ENCODE data around the gene ACBD3.

DNA sequence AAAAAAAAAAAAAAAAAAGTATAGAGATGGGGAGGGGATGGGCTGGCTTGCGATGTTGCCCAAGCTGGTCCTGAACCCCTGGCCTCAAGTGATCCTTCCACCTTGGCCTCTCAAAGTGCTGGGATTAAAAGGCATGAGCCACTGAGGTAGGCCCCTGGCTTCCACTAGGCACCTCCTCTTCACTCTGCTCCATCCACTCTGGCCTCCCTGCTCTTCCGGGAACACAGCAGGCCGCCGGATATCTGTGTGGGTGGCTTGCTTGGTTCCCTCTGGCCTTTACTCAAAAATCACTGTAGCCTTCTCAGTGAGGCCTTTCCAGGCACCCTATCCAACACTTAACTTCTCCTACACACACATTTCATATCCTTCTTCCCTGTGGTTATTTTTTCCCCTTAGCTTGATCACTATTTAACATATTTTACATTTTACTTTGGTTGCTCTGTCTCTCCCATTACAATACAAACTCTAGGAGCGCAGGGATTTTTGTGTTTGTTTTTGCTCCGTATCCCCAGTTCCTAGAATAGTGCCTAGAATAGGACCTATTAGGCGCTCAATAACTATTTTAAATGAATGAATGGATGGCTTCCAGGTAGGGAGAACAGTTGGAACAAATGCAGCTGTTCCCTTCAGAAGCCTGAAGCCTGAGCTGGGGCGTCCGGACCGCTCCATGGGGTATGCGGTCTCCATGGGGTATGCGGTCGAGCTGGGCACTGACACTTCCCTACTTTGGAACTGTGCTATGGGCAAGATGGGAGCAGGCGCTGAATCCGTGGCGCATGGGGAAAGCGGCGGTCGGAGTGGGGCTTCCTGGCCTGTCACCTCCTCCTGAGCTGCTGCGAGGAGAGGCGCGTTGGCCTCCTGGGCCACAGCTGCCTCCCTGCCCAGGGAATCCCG, 77.4 kb downstream of the ACBD3 start:
- TF ChIP-seq, protein P1, sequence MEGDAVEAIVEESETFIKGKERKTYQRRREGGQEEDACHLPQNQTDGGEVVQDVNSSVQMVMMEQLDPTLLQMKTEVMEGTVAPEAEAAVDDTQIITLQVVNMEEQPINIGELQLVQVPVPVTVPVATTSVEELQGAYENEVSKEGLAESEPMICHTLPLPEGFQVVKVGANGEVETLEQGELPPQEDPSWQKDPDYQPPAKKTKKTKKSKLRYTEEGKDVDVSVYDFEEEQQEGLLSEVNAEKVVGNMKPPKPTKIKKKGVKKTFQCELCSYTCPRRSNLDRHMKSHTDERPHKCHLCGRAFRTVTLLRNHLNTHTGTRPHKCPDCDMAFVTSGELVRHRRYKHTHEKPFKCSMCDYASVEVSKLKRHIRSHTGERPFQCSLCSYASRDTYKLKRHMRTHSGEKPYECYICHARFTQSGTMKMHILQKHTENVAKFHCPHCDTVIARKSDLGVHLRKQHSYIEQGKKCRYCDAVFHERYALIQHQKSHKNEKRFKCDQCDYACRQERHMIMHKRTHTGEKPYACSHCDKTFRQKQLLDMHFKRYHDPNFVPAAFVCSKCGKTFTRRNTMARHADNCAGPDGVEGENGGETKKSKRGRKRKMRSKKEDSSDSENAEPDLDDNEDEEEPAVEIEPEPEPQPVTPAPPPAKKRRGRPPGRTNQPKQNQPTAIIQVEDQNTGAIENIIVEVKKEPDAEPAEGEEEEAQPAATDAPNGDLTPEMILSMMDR (IDR thresholded peaks at IDR 0.05): peak in 2 of 7 experiments; percentile 47 to 50
- no peak for TF ChIP-seq POLR2A (IDR thresholded peaks at IDR 0.05)

Measured in body of pancreas (tissue), 4 donors.